ENCODE data around the gene ASXL1.

ASXL1 gene

GRCh38 chr20:32458837-32459220 is 100.7 kb downstream of the ASXL1 start:
- TF ChIP-seq REST (IDR thresholded peaks at IDR 0.05; ENCODE audit: insufficient read depth in 1 of 2, low read depth in 2 of 2, low read length in 2 of 2) = no peak
- TF ChIP-seq POLR2AphosphoS5 (IDR thresholded peaks at IDR 0.05; ENCODE audit: low read depth, low read length) = no peak
- TF ChIP-seq FOXP2 (optimal IDR thresholded peaks at IDR 0.05; ENCODE audit: borderline replicate concordance, extremely low read depth, extremely low read length, insufficient read depth) = no peak

DNA sequence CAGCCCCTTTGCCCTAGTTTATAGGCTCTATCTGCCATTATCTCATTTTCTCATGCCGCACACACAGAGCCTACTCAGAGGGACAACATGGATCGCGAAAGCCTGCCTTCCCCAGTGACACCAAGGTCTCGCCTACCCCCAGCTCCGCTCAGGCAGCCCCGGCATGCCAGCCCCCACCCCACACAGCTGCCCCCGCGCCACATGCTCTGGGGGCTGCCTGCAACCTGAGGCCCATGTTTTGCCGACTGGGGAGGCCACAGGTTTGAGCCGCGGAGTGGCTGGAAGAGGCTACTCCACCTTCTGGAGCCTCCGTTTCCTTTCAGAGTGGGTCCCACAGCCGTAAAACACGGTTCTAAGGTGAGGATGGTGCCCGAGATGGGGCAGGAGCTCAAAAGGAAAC is 102.1 kb downstream of the ASXL1 start:
- TF ChIP-seq TAF1 (IDR thresholded peaks at IDR 0.05; ENCODE audit: borderline replicate concordance, insufficient read depth, low read length) (no peak), SIN3A (IDR thresholded peaks at IDR 0.05; ENCODE audit: borderline replicate concordance, insufficient read depth, low read length) (no peak), POLR2AphosphoS5 (IDR thresholded peaks at IDR 0.05; ENCODE audit: low read depth, low read length) (no peak), FOXP2 (optimal IDR thresholded peaks at IDR 0.05; ENCODE audit: borderline replicate concordance, extremely low read depth, extremely low read length, insufficient read depth) (no peak), REST (IDR thresholded peaks at IDR 0.05; ENCODE audit: insufficient read depth in 1 of 2, low read depth in 2 of 2, low read length in 2 of 2) (no peak)

GRCh38 chr20:32460683-32461320 is 102.7 kb downstream of the ASXL1 start:
- no peak for TF ChIP-seq SIN3A (IDR thresholded peaks at IDR 0.05; ENCODE audit: borderline replicate concordance, insufficient read depth, low read length)
- no peak for TF ChIP-seq REST (IDR thresholded peaks at IDR 0.05; ENCODE audit: insufficient read depth in 1 of 2, low read depth in 2 of 2, low read length in 2 of 2)
- TF ChIP-seq FOXP2 (optimal IDR thresholded peaks at IDR 0.05; ENCODE audit: borderline replicate concordance, extremely low read depth, extremely low read length, insufficient read depth) = no peak
- TF ChIP-seq POLR2AphosphoS5 (IDR thresholded peaks at IDR 0.05; ENCODE audit: low read depth, low read length) = no peak
- no peak for TF ChIP-seq TAF1 (IDR thresholded peaks at IDR 0.05; ENCODE audit: borderline replicate concordance, insufficient read depth, low read length)

GRCh38 chr20:32461836-32462600 is 103.9 kb downstream of the ASXL1 start:
- TF ChIP-seq POLR2AphosphoS5 (IDR thresholded peaks at IDR 0.05; ENCODE audit: low read depth, low read length) = no peak
- TF ChIP-seq TAF1 (IDR thresholded peaks at IDR 0.05; ENCODE audit: borderline replicate concordance, insufficient read depth, low read length) = no peak
- no peak for TF ChIP-seq REST (IDR thresholded peaks at IDR 0.05; ENCODE audit: insufficient read depth in 1 of 2, low read depth in 2 of 2, low read length in 2 of 2)
- no peak for TF ChIP-seq SIN3A (IDR thresholded peaks at IDR 0.05; ENCODE audit: borderline replicate concordance, insufficient read depth, low read length)
- TF ChIP-seq FOXP2 (optimal IDR thresholded peaks at IDR 0.05; ENCODE audit: borderline replicate concordance, extremely low read depth, extremely low read length, insufficient read depth) = no peak

Data from PFSK-1 (cell line).